ENCODE results near the gene CCNY. TPM values are rescaled to one million over a fixed set of nuclear protein-coding genes. Genes with fewer than 3 reads are reported as not detected.

CCNY gene
- total and polyA plus RNA-seq, 8 donors = 60.9 to 87.6 (median 81.7) TPM

GRCh38 chr10:35564341-35564968 is 228.1 kb downstream of the CCNY start:
- intact Hi-C loops (cut with DNase I) = no loop called here
- Histone ChIP-seq H3K9me3 (no peaks in the 10 kb centered on the region), H3K4me3 (no peak overlapping the region), H3K27ac (no peak overlapping the region), H3K36me3 (peaks cover 0 to 54% of the 10 kb centered on the region in 2 donors), H3K27me3 (no peaks in the 10 kb centered on the region), H3K4me1 (peaks cover 0 to 20% of the 10 kb centered on the region in 2 donors)
- TF ChIP-seq, protein P1, sequence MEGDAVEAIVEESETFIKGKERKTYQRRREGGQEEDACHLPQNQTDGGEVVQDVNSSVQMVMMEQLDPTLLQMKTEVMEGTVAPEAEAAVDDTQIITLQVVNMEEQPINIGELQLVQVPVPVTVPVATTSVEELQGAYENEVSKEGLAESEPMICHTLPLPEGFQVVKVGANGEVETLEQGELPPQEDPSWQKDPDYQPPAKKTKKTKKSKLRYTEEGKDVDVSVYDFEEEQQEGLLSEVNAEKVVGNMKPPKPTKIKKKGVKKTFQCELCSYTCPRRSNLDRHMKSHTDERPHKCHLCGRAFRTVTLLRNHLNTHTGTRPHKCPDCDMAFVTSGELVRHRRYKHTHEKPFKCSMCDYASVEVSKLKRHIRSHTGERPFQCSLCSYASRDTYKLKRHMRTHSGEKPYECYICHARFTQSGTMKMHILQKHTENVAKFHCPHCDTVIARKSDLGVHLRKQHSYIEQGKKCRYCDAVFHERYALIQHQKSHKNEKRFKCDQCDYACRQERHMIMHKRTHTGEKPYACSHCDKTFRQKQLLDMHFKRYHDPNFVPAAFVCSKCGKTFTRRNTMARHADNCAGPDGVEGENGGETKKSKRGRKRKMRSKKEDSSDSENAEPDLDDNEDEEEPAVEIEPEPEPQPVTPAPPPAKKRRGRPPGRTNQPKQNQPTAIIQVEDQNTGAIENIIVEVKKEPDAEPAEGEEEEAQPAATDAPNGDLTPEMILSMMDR (IDR thresholded peaks at IDR 0.05) = no peak
- DNase-seq = peak in 1 of 4 donors; percentile 15
- ATAC-seq = peak; percentile 56

GRCh38 chr10:35565602-35566081 is 229.3 kb downstream of the CCNY start:
- Histone ChIP-seq H3K4me3 (no peak overlapping the region), H3K9me3 (no peaks in the 10 kb centered on the region), H3K36me3 (peaks cover 0 to 61% of the 10 kb centered on the region in 2 donors), H3K27me3 (no peaks in the 10 kb centered on the region), H3K4me1 (peaks cover 0 to 20% of the 10 kb centered on the region in 2 donors), H3K27ac (no peak overlapping the region)
- intact Hi-C loops (cut with DNase I) = no loop called here
- DNase-seq (no peak), ATAC-seq (no peak)
- TF ChIP-seq, protein P1 (IDR thresholded peaks at IDR 0.05) = no peak

DNA sequence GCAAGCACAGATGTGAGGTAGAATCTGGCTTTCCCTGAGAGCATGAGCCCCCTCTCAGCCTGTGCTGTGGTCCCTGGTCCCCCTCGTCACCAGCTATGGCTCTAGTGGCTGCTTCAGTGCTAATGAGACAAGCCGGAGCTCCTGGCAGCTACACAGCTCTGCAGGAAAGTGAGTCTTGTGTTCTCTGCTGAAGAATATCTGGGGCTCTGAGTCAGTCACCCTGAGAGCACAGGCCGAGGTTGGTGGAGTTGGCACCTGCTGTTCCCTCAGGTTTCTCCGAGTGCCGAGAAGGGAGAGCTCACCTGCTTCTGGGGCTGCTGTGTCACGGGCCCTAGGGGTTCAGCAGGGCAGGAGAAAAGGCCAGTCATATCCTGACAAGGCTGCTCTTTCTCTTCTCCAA is 231.6 kb downstream of the CCNY start:
- DNase-seq (no peak), ATAC-seq (no peak)
- intact Hi-C loops (cut with DNase I) = no loop called here
- TF ChIP-seq, protein P1 (IDR thresholded peaks at IDR 0.05) = no peak
- H3K27me3 ChIP-seq = no peaks in the 10 kb centered on the region
- H3K4me1 ChIP-seq = peaks cover 0 to 20% of the 10 kb centered on the region in 2 donors
- H3K27ac ChIP-seq = no peak overlapping the region
- peaks cover 0 to 71% of the 10 kb centered on the region in 2 donors for H3K36me3 ChIP-seq
- H3K4me3 ChIP-seq = no peak overlapping the region
- H3K9me3 ChIP-seq = no peaks in the 10 kb centered on the region

GRCh38 chr10:35568483-35569015 is 232.2 kb downstream of the CCNY start:
- Histone ChIP-seq H3K4me3 (no peak overlapping the region), H3K27me3 (no peaks in the 10 kb centered on the region), H3K27ac (no peak overlapping the region), H3K36me3 (peaks cover 0 to 77% of the 10 kb centered on the region in 2 donors), H3K9me3 (no peaks in the 10 kb centered on the region), H3K4me1 (peaks cover 0 to 18% of the 10 kb centered on the region in 2 donors)
- TF ChIP-seq, protein P1 (IDR thresholded peaks at IDR 0.05) = no peak
- ATAC-seq (no peak), DNase-seq (no peak)
- intact Hi-C loops (cut with DNase I) = no loop called here

- H3K27ac ChIP-seq = no peak overlapping the region
- H3K4me1 ChIP-seq = peaks cover 0 to 11% of the 10 kb centered on the region in 2 donors
- no peaks in the 10 kb centered on the region for H3K27me3 ChIP-seq
- H3K4me3 ChIP-seq = no peak overlapping the region
- intact Hi-C loops (cut with DNase I) = no loop called here
- H3K9me3 ChIP-seq = no peaks in the 10 kb centered on the region
- peaks cover 0 to 83% of the 10 kb centered on the region in 2 donors for H3K36me3 ChIP-seq
- no peak for DNase-seq
- TF ChIP-seq, protein P1 (IDR thresholded peaks at IDR 0.05) = no peak
- ATAC-seq = no peak
Observed at GRCh38 chr10:35569111-35569707, 232.9 kb downstream of the CCNY start.
